A673 (cell line): Measurements from ENCODE around the gene CCR5. TPM values are rescaled to one million over a fixed set of nuclear protein-coding genes. Genes with fewer than 3 reads are reported as not detected.

Experiments
- BruUV-seq: library from RNA; stranded (reverse); fragments of 400-500 nt; replicated peaks from 2 replicates; lab custom pipeline; 2021; lab: Mats Ljungman, UMichigan
- CTCF ChIA-PET: fragments of 300-600 bp; sonication (Branson Sonifier 250); formaldehyde crosslinking; loops from one replicate; lab custom pipeline; 2022; ENCODE audit warnings: antibody characterized with exemption; lab: Charles Lee
- POLR2A ChIA-PET: fragments of 300-600 bp; sonication (Branson Sonifier 250); formaldehyde crosslinking; loops from one replicate; lab custom pipeline; 2022; ENCODE audit warnings: antibody characterized with exemption; ENCODE audit not compliant: low non-redundant PET; lab: Charles Lee
- DNase-seq: peaks from one replicate; pipeline ENCODE4 v3.0.0-alpha.2; 2015; ENCODE audit warnings: low spot score
- H3K27ac ChIP-seq: fragments of 200-600 bp; sonication (generic); 2 replicates; pipeline ENCODE4 v1.5.1; 2016; ENCODE audit warnings: mixed run types, low read depth, mild to moderate bottlenecking, mixed read lengths, antibody characterized with exemption, low read length; ENCODE audit not compliant: poor library complexity, severe bottlenecking
- H3K27me3 ChIP-seq: fragments of 200-600 bp; sonication (generic); replicated peaks from 2 replicates; pipeline ENCODE4 v1.6.1; 2017; ENCODE audit warnings: mixed run types, low read depth, mild to moderate bottlenecking, mixed read lengths, antibody characterized with exemption, low read length; ENCODE audit not compliant: insufficient read depth, poor library complexity
- H3K36me3 ChIP-seq: fragments of 200-600 bp; sonication (generic); 2 replicates; pipeline ENCODE4 v1.6.1; 2016; ENCODE audit warnings: mixed run types, mild to moderate bottlenecking, mixed read lengths, antibody characterized with exemption, low read length; ENCODE audit not compliant: insufficient read depth, poor library complexity, severe bottlenecking
- H3K4me1 ChIP-seq: fragments of 200-600 bp; sonication (generic); 2 replicates; pipeline ENCODE4 v1.6.1; 2017; ENCODE audit warnings: mixed run types, mild to moderate bottlenecking, mixed read lengths, antibody characterized with exemption, low read length; ENCODE audit not compliant: insufficient read depth, poor library complexity, severe bottlenecking
- H3K4me3 ChIP-seq: fragments of 200-600 bp; sonication (generic); 2 replicates; pipeline ENCODE4 v1.5.1; 2016; ENCODE audit warnings: low read depth, mixed run types, mild to moderate bottlenecking, mixed read lengths, low read length; ENCODE audit not compliant: poor library complexity, severe bottlenecking
- H3K9me3 ChIP-seq: fragments of 200-600 bp; sonication (generic); 2 replicates; pipeline ENCODE4 v1.6.1; 2016; ENCODE audit warnings: mixed run types, low read depth, mild to moderate bottlenecking, mixed read lengths, antibody characterized with exemption, low read length; ENCODE audit not compliant: poor library complexity, severe bottlenecking
- CTCF ChIP-seq: fragments of 300-800, 200-600 bp; sonication (generic); conservative IDR thresholded peaks from 2 replicates; pipeline ENCODE4 v1.5.1; 2017; ENCODE audit warnings: low read depth, mild to moderate bottlenecking, antibody characterized with exemption, low read length, moderate library complexity, mixed read lengths
- EZH2 ChIP-seq: fragments of 200-600 bp; sonication (generic); IDR thresholded peaks from 2 replicates; pipeline ENCODE4 v1.6.1; 2017; ENCODE audit warnings: borderline replicate concordance, low read depth, mild to moderate bottlenecking, mixed read lengths, antibody characterized with exemption, low read length; ENCODE audit not compliant: poor library complexity, severe bottlenecking
- intact Hi-C: fragments of 100-400 bp; cut with micrococcal nuclease; formaldehyde crosslinking; loops from one replicate; pipeline ENCODE4 v1.10.0; 2022; ENCODE audit not compliant: unreplicated experiment
- total RNA-seq: library from RNA; stranded (reverse); gene quantifications from 2 replicates; pipeline ENCODE4 v1.2.3, GENCODE V29; 2021

CCR5 gene
- total RNA-seq, 1 experiment from 2014 or later: not detected

- BruUV-seq: no TSS peak
- no peak overlapping the region for H3K4me3 ChIP-seq
- no peaks in the 10 kb centered on the region for H3K9me3 ChIP-seq
- intact Hi-C loops: no loop called here
- H3K4me1 ChIP-seq: peaks cover 6% of the 10 kb centered on the region
- CTCF ChIA-PET: no interaction called here
- H3K27me3 ChIP-seq: peaks cover 27% of the 10 kb centered on the region
- DNase-seq: no peak
- TF ChIP-seq EZH2 (no peak), CTCF (no peak)
- POLR2A ChIA-PET: no interaction called here
- H3K27ac ChIP-seq: no peak overlapping the region
- H3K36me3 ChIP-seq: no peaks in the 10 kb centered on the region
Observed at GRCh38 chr3:46356276-46356675, 14.5 kb upstream of the CCR5 start.

- POLR2A ChIA-PET: no interaction called here
Observed at GRCh38 chr3:46356909-46357308, 13.8 kb upstream of the CCR5 start.

GRCh38 chr3:46358466-46358865, 12.3 kb upstream of the CCR5 start:
- CTCF ChIA-PET: no interaction called here
- H3K27ac ChIP-seq: no peak overlapping the region
- POLR2A ChIA-PET: no interaction called here
- DNase-seq: no peak
- intact Hi-C loops: no loop called here
- BruUV-seq: no TSS peak
- H3K9me3 ChIP-seq: no peaks in the 10 kb centered on the region
- peaks cover 6% of the 10 kb centered on the region for H3K4me1 ChIP-seq
- H3K27me3 ChIP-seq: peaks cover 22% of the 10 kb centered on the region
- H3K36me3 ChIP-seq: no peaks in the 10 kb centered on the region
- TF ChIP-seq CTCF (no peak), EZH2 (no peak)
- H3K4me3 ChIP-seq: no peak overlapping the region

More at GRCh38 chr3:46356909-46357308, 13.8 kb upstream of the CCR5 start:
- Histone ChIP-seq H3K9me3 (no peaks in the 10 kb centered on the region), H3K4me3 (no peak overlapping the region), H3K27me3 (peaks cover 27% of the 10 kb centered on the region), H3K36me3 (no peaks in the 10 kb centered on the region), H3K27ac (no peak overlapping the region), H3K4me1 (peaks cover 6% of the 10 kb centered on the region)
- BruUV-seq: no TSS peak
- CTCF ChIA-PET: no interaction called here
- TF ChIP-seq EZH2: no peak
- TF ChIP-seq CTCF: no peak
- no peak for DNase-seq
- intact Hi-C loops: no loop called here
